ENCODE results near the gene DDX42. TPM values are rescaled to one million over a fixed set of nuclear protein-coding genes. Genes with fewer than 3 reads are reported as not detected.

The DDX42 gene
- total RNA-seq, 1 experiment from 2014 or later = 128 TPM

DNA sequence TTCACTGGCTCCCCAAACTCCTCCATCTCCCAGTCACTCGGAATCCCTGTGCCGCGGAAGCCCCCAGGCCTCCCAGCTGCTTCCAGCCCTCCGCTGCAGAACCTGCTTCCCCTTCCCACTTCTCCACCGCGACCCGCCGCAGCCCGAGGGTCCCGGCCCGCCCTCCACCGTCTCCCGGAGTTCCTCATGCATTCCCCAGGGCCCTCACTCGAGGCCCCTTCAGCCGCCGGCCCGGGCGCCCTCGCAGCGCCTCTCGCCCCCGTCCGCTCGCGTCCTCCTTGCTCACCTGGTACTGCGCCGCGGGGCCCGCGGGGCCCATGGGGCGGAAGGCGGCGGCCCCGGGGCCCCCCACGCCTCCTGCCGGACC is 68.2 kb downstream of the DDX42 start:
- Mint-ChIP-seq H3K4me3 (peak overlapping the region; percentile 95), H3K27me3 (ENCODE audit: low read depth) (peaks cover 23% of the 10 kb centered on the region), H3K9me3 (no peaks in the 10 kb centered on the region), H3K27ac (peak overlapping the region; percentile 76), H3K4me1 (peaks cover 37% of the 10 kb centered on the region), H3K36me3 (no peaks in the 10 kb centered on the region)
- DNase-seq (ENCODE audit: low spot score) = peak; percentile 40
- TF ChIP-seq USF2 (CRISPR knock-in tag; IDR thresholded peaks at IDR 0.05) (no peak), E2F5 (CRISPR knock-in tag; IDR thresholded peaks at IDR 0.05) (no peak), JUN (CRISPR knock-in tag; IDR thresholded peaks at IDR 0.05) (no peak), PRRX2 (CRISPR knock-in tag; IDR thresholded peaks at IDR 0.05) (no peak), NFE2L1 (CRISPR knock-in tag; IDR thresholded peaks at IDR 0.05) (no peak), SMAD4 (CRISPR knock-in tag; IDR thresholded peaks at IDR 0.05) (no peak), ZSCAN18 (CRISPR knock-in tag; IDR thresholded peaks at IDR 0.05) (no peak), KAT7 (CRISPR knock-in tag; IDR thresholded peaks at IDR 0.05; ENCODE audit: borderline replicate concordance) (no peak), IRF2 (CRISPR knock-in tag; IDR thresholded peaks at IDR 0.05; ENCODE audit: borderline replicate concordance, low read depth) (no peak), TEAD1 (CRISPR knock-in tag; IDR thresholded peaks at IDR 0.05) (no peak), ELF4 (CRISPR knock-in tag; IDR thresholded peaks at IDR 0.05; ENCODE audit: low read depth) (no peak)
- TF ChIP-seq, protein P1, sequence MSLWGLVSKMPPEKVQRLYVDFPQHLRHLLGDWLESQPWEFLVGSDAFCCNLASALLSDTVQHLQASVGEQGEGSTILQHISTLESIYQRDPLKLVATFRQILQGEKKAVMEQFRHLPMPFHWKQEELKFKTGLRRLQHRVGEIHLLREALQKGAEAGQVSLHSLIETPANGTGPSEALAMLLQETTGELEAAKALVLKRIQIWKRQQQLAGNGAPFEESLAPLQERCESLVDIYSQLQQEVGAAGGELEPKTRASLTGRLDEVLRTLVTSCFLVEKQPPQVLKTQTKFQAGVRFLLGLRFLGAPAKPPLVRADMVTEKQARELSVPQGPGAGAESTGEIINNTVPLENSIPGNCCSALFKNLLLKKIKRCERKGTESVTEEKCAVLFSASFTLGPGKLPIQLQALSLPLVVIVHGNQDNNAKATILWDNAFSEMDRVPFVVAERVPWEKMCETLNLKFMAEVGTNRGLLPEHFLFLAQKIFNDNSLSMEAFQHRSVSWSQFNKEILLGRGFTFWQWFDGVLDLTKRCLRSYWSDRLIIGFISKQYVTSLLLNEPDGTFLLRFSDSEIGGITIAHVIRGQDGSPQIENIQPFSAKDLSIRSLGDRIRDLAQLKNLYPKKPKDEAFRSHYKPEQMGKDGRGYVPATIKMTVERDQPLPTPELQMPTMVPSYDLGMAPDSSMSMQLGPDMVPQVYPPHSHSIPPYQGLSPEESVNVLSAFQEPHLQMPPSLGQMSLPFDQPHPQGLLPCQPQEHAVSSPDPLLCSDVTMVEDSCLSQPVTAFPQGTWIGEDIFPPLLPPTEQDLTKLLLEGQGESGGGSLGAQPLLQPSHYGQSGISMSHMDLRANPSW (CRISPR knock-in tag; conservative IDR thresholded peaks at IDR 0.05; ENCODE audit: low read depth) = no peak
- TF ChIP-seq, protein P2, sequence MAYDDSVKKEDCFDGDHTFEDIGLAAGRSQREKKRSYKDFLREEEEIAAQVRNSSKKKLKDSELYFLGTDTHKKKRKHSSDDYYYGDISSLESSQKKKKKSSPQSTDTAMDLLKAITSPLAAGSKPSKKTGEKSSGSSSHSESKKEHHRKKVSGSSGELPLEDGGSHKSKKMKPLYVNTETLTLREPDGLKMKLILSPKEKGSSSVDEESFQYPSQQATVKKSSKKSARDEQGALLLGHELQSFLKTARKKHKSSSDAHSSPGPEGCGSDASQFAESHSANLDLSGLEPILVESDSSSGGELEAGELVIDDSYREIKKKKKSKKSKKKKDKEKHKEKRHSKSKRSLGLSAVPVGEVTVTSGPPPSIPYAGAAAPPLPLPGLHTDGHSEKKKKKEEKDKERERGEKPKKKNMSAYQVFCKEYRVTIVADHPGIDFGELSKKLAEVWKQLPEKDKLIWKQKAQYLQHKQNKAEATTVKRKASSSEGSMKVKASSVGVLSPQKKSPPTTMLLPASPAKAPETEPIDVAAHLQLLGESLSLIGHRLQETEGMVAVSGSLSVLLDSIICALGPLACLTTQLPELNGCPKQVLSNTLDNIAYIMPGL (CRISPR knock-in tag; IDR thresholded peaks at IDR 0.05) = no peak
- TF ChIP-seq, protein P3, sequence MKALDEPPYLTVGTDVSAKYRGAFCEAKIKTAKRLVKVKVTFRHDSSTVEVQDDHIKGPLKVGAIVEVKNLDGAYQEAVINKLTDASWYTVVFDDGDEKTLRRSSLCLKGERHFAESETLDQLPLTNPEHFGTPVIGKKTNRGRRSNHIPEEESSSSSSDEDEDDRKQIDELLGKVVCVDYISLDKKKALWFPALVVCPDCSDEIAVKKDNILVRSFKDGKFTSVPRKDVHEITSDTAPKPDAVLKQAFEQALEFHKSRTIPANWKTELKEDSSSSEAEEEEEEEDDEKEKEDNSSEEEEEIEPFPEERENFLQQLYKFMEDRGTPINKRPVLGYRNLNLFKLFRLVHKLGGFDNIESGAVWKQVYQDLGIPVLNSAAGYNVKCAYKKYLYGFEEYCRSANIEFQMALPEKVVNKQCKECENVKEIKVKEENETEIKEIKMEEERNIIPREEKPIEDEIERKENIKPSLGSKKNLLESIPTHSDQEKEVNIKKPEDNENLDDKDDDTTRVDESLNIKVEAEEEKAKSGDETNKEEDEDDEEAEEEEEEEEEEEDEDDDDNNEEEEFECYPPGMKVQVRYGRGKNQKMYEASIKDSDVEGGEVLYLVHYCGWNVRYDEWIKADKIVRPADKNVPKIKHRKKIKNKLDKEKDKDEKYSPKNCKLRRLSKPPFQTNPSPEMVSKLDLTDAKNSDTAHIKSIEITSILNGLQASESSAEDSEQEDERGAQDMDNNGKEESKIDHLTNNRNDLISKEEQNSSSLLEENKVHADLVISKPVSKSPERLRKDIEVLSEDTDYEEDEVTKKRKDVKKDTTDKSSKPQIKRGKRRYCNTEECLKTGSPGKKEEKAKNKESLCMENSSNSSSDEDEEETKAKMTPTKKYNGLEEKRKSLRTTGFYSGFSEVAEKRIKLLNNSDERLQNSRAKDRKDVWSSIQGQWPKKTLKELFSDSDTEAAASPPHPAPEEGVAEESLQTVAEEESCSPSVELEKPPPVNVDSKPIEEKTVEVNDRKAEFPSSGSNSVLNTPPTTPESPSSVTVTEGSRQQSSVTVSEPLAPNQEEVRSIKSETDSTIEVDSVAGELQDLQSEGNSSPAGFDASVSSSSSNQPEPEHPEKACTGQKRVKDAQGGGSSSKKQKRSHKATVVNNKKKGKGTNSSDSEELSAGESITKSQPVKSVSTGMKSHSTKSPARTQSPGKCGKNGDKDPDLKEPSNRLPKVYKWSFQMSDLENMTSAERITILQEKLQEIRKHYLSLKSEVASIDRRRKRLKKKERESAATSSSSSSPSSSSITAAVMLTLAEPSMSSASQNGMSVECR (CRISPR knock-in tag; IDR thresholded peaks at IDR 0.05; ENCODE audit: borderline replicate concordance) = no peak
- TF ChIP-seq, protein P4, sequence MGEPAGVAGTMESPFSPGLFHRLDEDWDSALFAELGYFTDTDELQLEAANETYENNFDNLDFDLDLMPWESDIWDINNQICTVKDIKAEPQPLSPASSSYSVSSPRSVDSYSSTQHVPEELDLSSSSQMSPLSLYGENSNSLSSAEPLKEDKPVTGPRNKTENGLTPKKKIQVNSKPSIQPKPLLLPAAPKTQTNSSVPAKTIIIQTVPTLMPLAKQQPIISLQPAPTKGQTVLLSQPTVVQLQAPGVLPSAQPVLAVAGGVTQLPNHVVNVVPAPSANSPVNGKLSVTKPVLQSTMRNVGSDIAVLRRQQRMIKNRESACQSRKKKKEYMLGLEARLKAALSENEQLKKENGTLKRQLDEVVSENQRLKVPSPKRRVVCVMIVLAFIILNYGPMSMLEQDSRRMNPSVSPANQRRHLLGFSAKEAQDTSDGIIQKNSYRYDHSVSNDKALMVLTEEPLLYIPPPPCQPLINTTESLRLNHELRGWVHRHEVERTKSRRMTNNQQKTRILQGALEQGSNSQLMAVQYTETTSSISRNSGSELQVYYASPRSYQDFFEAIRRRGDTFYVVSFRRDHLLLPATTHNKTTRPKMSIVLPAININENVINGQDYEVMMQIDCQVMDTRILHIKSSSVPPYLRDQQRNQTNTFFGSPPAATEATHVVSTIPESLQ (CRISPR knock-in tag; IDR thresholded peaks at IDR 0.05) = no peak
- no peak for ATAC-seq
- ChIA-PET CTCF (interaction anchor here (1.4 kb wide), 1 partner anchor 184 kb away, joined by 3 read pairs; no protein-coding TSS in a partner anchor), POLR2A (no interaction called here)

All from WTC11 (cell line).